Neural cell (in vitro differentiated cells): ENCODE measurements around the gene TMEM115.

Experiments used
- CTCF ChIP-seq: fragments of 450-650 bp; IDR thresholded peaks from 2 replicates; pipeline ENCODE4 v1.5.1; 2014; ENCODE audit warnings: antibody characterized with exemption, mild to moderate bottlenecking, moderate library complexity; ENCODE audit not compliant: poor library complexity, severe bottlenecking
- EP300 ChIP-seq: fragments of 450-650 bp; conservative IDR thresholded peaks from 2 replicates; pipeline ENCODE4 v1.6.1; 2014; ENCODE audit warnings: antibody characterized with exemption, mild to moderate bottlenecking, moderate library complexity; ENCODE audit not compliant: poor library complexity, severe bottlenecking
- MXI1 ChIP-seq: fragments of 450-650 bp; conservative IDR thresholded peaks from 2 replicates; pipeline ENCODE4 v1.6.1; 2014; ENCODE audit warnings: antibody characterized with exemption, mild to moderate bottlenecking; ENCODE audit not compliant: poor library complexity, severe bottlenecking
- POLR2AphosphoS5 ChIP-seq: IDR thresholded peaks from 2 replicates; pipeline ENCODE4 v1.6.1; 2012

GRCh38 chr3:50405249-50405648, 45.9 kb upstream of the TMEM115 start:
- TF ChIP-seq CTCF (no peak), EP300 (no peak), POLR2AphosphoS5 (no peak), MXI1 (no peak)
